Smooth muscle cell (in vitro differentiated cells): ENCODE data around the gene NEK6. TPM values are rescaled to one million over a fixed set of nuclear protein-coding genes. Genes with fewer than 3 reads are reported as not detected.

ENCODE experiments used
- DNase-seq: peaks from one replicate; lab custom pipeline; 2025; ENCODE audit not compliant: unreplicated experiment; lab: John Stamatoyannopoulos, UW
- H2AFZ ChIP-seq: fragments of 200-600 bp; sonication (generic); 2 replicates; pipeline ENCODE4 v1.6.0; 2016; ENCODE audit warnings: antibody characterized with exemption, low read depth, mild to moderate bottlenecking
- H3F3A ChIP-seq: fragments of 200-600 bp; sonication (generic); 2 replicates; pipeline ENCODE4 v1.6.0; 2017; ENCODE audit warnings: antibody characterized with exemption, low read depth
- H3K27ac ChIP-seq: fragments of 200-600 bp; sonication (generic); 2 replicates; pipeline ENCODE4 v1.5.1; 2016; ENCODE audit warnings: low read depth, mild to moderate bottlenecking
- H3K27me3 ChIP-seq: fragments of 200-600 bp; sonication (generic); 2 replicates; pipeline ENCODE4 v1.6.1; 2016; ENCODE audit warnings: low read depth, mild to moderate bottlenecking
- H3K36me3 ChIP-seq: fragments of 200-600 bp; sonication (generic); 2 replicates; pipeline ENCODE4 v1.5.1; 2016; ENCODE audit warnings: low read depth
- H3K4me1 ChIP-seq: fragments of 200-600 bp; sonication (generic); 2 replicates; pipeline ENCODE4 v1.5.1; 2016; ENCODE audit warnings: low read depth
- H3K4me2 ChIP-seq: fragments of 200-600 bp; sonication (generic); 2 replicates; pipeline ENCODE4 v1.6.0; 2016; ENCODE audit warnings: mild to moderate bottlenecking
- H3K4me3 ChIP-seq: fragments of 200-600 bp; sonication (generic); 2 replicates; pipeline ENCODE4 v1.5.1; 2016; ENCODE audit warnings: mild to moderate bottlenecking
- H3K79me2 ChIP-seq: fragments of 200-600 bp; sonication (generic); 2 replicates; pipeline ENCODE4 v1.6.0; 2016; ENCODE audit warnings: low read depth, mild to moderate bottlenecking
- H3K9ac ChIP-seq: fragments of 200-600 bp; sonication (generic); 2 replicates; pipeline ENCODE4 v1.6.0; 2016; ENCODE audit warnings: low read depth
- H3K9me3 ChIP-seq: fragments of 200-600 bp; sonication (generic); replicated peaks from 2 replicates; pipeline ENCODE4 v1.5.1; 2016; ENCODE audit warnings: low read depth
- H4K20me1 ChIP-seq: fragments of 200-600 bp; sonication (generic); 2 replicates; pipeline ENCODE4 v1.6.0; 2016; ENCODE audit warnings: low read depth
- CTCF ChIP-seq: fragments of 200-600 bp; sonication (generic); IDR thresholded peaks from 2 replicates; pipeline ENCODE4 v1.5.1; 2017; ENCODE audit warnings: borderline replicate concordance, mild to moderate bottlenecking, antibody characterized with exemption; ENCODE audit not compliant: insufficient read depth, poor library complexity, severe bottlenecking
- WGBS: methylation state at CpG from one replicate; pipeline ENCODE4 v1.1.7; 2016; ENCODE audit warnings: low lambda C conversion rate; 5-methylcytosine and 5-hydroxymethylcytosine counted together
- polyA plus RNA-seq: library from polyadenylated mRNA; unstranded; fragments of >200 nt; fragmentation: Nextera tagmentation; extraction: Ambion mirVana; gene quantifications from 2 replicates; pipeline ENCODE4 v1.2.1, GENCODE V29; 2016
- total RNA-seq: library from RNA; depleted of rRNA; stranded (reverse); fragments of >200 nt; gene quantifications from 2 replicates; pipeline ENCODE4 v1.2.3, GENCODE V29; 2014

The NEK6 gene
- total and polyA plus RNA-seq, 2 experiments from 2014 or later = 45.9 to 108 TPM

GRCh38 chr9:124399323-124399967 is 141.7 kb downstream of the NEK6 start:
- Histone ChIP-seq H3K9me3 (no peaks in the 10 kb centered on the region), H3K4me3 (no peak overlapping the region), H3K27ac (no peak overlapping the region), H3K4me1 (peaks cover 26% of the 10 kb centered on the region), H3K27me3 (no peaks in the 10 kb centered on the region), H3K4me2 (no peak overlapping the region), H2AFZ (no peak overlapping the region), H4K20me1 (peaks cover 98% of the 10 kb centered on the region), H3K9ac (no peak overlapping the region), H3K36me3 (peaks cover 14% of the 10 kb centered on the region), H3K79me2 (peaks cover 61% of the 10 kb centered on the region), H3F3A (no peaks in the 10 kb centered on the region)
- DNase-seq = no peak
- 88% methylated on average over 12 of the region's 12 CpGs for WGBS
- TF ChIP-seq CTCF = no peak

- H3K4me3 ChIP-seq = no peak overlapping the region
- 75% methylated on average over 15 of the region's 15 CpGs for WGBS
- no peaks in the 10 kb centered on the region for H3K9me3 ChIP-seq
- H3K4me1 ChIP-seq = peaks cover 26% of the 10 kb centered on the region
- no peak overlapping the region for H3K9ac ChIP-seq
- no peak for DNase-seq
- peaks cover 21% of the 10 kb centered on the region for H3K36me3 ChIP-seq
- no peaks in the 10 kb centered on the region for H3K27me3 ChIP-seq
- H2AFZ ChIP-seq = no peak overlapping the region
- no peak overlapping the region for H3K4me2 ChIP-seq
- peaks cover 95% of the 10 kb centered on the region for H4K20me1 ChIP-seq
- H3F3A ChIP-seq = no peaks in the 10 kb centered on the region
- peaks cover 67% of the 10 kb centered on the region for H3K79me2 ChIP-seq
- no peak for TF ChIP-seq CTCF
- H3K27ac ChIP-seq = no peak overlapping the region
Measured at GRCh38 chr9:124399968-124400940, 142.5 kb downstream of the NEK6 start.

Other genes with a start within 250 kb of the NEK6 start
- gene LHX2, start 246.2 kb upstream of the NEK6 start, total RNA-seq = not detected in 2 replicates
- not detected in 2 replicates for gene LHX2, start 246.2 kb upstream of the NEK6 start, polyA plus RNA-seq
- gene PSMB7, start 157.5 kb downstream of the NEK6 start, total RNA-seq = 279 and 302 TPM in 2 replicates
- gene PSMB7, start 157.5 kb downstream of the NEK6 start, polyA plus RNA-seq = 246 and 280 TPM in 2 replicates
- gene ADGRD2, start 192.5 kb downstream of the NEK6 start, total RNA-seq = not detected in 2 replicates
- not detected in 2 replicates for gene ADGRD2, start 192.5 kb downstream of the NEK6 start, polyA plus RNA-seq
- not detected in 2 replicates for gene NR5A1, start 249.4 kb downstream of the NEK6 start, total RNA-seq
- gene NR5A1, start 249.4 kb downstream of the NEK6 start, polyA plus RNA-seq = 0.07 TPM in 1 of 2 replicates, not detected in the other